ENCODE data around the gene STEAP4.
"Not testable (repeated sequence)": the region's sequence is repeated elsewhere in the genome, so short reads cannot be mapped to it uniquely, and the experiment has no call there.

The STEAP4 gene

DNA sequence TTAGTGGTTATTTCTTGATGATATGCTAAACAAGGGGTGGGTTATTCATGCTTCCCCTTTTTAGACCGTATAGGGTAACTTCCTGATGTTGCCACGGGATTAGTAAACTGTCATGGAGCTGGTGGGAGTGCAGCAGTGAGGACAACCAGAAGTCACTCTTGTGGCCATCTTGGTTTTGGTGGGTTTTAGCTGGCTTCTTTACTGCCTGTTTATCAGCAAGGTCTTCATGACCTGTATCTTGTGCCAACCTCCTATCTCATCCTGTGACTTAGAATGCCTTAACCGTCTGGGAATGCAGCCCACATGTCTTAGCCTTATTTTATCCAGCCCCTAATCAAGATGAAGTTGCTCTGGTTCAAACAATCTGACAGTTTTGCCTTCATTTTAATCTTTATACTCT lies 41.7 kb downstream of the STEAP4 start:
- DNase-seq, result not testable (repeated sequence)

DNA sequence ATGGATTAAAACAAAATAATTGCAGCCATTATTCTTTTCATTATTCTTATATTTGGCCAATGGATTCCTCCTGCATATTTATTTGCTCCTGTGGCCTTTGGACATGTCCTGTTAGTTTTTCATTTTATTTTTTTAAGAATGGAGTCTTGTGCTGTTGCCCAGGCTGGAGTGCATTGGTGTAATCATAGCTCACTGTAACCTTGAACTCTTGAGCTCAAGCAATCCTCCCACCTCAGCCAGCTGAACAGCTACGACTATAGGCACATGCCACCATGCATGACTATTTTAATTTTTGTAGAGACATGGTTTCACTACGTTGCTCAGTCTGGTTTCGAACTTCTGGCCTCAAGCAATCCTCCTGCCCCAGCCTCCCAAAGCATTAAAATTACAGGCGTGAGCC lies 44.1 kb downstream of the STEAP4 start:
- DNase-seq, result no peak

DNA sequence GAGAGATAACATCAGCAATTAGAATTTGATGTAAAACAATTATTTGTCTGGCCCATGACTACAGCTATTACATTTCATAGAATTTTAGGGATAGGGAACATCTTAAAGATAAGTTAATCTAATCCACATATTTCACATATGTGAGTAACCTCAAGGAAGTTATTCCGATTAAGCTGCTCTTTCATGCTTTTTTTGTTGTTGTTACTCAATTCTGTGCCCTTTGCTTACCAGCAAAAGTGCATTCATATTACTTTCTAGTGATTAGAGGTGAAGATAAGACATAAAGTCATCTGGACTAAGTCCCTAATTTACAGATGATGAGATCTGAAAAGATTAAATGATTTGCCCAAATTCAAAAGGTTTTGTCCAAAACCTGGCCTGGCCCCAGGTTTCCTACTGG lies 46.0 kb downstream of the STEAP4 start:
- DNase-seq, result no peak

DNA sequence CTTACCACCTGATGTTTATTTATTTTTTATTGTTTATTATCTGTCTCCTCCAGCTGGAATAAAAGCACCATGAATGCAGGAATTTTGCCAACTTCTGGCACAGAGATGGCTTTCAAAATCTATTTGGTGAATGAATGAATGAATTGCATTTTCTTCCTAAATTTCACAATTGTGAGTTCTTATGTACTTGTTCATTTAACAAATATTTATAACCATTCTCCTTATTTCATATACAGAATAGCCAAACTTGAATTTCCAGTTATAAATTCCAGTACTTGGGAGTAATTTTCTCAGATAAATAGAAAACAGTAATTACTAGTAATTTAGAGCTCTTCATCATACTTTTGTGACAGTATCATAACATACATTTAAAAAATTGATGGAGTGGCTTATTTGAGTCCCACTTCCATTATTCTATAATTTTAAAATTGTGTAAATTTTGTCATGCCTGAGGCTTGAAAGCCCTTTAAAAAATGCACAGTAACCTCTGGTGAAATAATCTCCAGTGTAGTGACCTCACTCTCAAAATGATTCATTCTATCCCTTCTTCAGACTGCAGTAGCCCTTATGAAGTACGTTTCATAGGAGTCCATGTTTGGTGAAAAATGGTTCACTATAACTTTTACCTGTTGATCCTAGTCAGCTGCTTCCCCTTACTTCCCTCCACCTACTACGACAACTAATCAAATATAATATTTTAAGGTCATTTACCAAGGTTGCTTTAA lies 46.9 kb downstream of the STEAP4 start:
- DNase-seq, result no peak

DNA sequence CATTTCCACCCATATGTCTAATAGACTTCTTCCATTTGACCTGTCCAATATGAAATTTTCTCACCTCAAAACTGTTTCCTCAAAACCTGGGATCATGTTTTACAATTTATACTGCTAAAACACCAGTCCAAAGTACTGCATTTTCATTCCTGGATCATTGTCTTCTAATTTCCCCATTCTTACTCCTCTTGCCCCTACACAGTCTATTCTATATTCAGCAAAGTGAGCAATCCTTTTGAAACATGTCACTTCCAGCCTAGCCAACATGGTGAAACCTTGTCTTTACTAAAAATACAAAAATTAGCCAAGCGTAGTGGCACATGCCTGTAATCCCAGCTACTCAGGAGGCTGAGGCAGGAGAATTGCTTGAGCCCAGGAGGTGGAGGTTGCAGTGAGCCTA lies 48.4 kb downstream of the STEAP4 start:
- DNase-seq, result not testable (repeated sequence)

DNA sequence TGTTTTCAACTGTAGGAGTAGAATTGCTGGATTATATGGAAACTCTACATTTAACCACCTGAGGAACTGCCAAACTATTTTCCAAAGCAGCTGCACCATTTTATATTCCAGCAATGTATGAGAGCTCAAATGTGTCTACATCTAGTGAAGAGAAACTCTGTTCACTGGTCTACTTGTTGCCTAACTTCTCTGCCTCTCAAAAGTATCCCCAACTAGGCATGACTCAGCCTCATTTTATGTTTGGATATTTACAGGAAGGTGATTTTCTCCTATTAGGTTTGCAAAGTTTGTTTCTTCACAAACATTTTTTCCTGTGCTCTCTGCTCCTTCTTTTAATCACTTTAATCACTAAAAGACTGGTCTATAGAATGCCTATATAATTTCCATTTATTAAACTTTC lies 49.8 kb downstream of the STEAP4 start:
- no peak for DNase-seq

DNA sequence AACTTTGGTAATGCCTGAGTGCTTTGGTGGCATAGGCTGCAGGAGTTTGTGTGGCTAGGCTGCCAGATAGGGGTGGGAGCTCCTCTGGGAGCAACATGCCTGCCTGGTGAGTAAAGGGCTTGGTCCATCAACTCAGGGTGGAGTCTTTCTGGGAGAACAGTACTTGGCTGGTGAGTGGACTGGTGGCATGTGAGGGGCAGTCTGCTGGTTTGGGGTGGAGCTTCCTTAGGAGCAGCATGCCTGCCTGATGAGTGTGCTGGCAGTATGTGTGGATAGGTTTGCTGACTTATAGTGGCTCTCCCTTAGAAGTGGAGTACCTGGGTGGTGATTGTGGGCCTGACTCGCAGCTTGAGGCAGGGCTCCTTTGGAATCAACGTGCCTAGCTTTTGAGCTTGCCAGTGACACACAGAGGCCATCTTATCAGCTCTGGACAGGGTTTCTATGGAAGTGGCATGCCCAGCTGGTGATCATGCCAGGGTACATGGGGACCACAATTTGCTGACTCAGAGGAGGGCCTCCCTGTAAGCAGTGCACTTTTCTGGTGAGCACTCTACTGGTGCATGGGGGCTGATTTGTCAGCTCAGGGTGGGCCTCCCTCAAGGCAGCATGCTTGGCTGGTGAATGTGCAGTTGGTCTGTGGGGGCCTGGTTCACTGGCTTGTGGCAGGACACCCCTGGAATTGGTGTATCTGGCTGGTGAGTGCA lies 51.8 kb downstream of the STEAP4 start:
- no peak for DNase-seq

DNA sequence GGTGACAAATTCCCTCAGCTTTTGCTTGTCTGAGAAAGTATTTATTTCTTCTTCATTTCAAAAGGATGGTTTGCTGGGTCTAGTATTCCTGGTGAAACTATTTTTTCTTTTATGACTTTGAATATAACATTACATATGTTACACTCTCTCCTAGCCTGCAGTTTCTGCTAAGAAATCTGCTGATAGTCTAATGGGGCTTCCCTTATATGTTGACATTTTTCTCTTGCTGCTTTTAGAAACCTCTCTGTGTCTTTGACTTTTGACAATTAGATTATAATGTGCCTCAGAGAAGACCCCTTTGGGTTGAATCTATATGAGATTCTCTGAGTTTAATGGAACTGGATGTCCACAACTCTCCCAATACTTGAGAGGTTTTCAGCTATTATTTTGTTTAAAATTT lies 53.1 kb downstream of the STEAP4 start:
- no peak for DNase-seq

DNA sequence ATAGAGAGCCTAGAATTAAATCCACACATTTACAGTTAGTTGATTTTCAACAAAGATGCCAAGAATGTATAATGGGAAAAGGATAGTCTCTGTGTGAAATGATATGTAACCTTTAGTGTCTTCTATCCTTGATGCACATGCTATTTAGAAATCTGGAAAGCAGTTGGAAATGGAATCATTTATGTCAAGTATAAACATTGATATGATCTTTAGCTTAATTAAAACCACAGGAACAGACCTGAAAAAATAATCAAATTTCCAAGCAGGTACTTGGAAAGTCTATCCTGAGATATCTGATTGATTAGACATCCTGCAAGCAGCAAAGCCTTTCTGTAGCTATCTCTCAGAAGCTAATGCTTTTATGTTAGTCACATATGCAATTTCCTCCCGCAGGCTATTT lies 62.4 kb downstream of the STEAP4 start:
- DNase-seq, result no peak

DNA sequence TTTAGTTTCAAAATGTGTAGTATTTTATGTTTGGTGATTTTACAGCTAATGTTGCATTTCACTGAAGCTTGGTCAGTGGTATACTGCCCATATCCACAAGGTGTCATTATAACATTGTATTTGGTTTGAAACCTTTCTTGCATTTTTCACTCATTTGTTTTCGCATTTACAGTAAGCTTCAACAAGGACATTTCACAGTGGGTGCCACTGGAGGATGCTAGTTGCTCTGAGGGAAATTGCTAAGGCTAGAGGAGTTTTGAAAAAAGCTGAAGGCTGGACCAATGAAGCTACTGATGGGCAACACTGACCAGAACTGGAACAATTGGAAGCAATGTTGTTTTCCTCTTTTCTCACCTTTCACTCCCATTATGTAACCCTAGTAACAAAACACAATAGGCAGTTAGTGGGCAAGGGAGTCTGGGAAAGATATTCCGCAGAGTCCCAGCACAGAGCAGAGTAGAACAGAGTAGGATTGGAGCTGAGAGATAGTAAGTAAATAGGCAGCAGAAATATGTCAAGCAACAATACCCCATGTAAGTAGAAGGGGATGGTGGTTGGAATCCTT lies 63.3 kb downstream of the STEAP4 start:
- no peak for DNase-seq

DNA sequence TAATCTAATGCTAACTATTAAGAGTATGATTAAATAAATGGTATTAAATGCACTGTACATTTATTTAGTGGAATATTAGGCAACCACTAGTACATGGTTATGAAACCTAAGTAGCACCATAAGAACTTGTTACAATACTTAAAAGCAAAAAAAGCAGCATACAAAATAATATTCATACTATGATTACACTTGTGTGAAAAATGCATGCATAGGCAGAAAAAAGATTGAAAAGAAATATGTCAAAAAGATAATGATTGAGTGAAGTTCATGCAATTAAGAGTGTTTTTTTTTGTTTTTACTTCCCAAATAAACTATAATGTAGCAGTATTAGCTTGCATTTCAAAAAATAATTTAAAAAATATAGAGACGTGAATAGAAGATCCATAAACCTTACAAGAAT lies 66.8 kb downstream of the STEAP4 start:
- DNase-seq, result no peak

DNA sequence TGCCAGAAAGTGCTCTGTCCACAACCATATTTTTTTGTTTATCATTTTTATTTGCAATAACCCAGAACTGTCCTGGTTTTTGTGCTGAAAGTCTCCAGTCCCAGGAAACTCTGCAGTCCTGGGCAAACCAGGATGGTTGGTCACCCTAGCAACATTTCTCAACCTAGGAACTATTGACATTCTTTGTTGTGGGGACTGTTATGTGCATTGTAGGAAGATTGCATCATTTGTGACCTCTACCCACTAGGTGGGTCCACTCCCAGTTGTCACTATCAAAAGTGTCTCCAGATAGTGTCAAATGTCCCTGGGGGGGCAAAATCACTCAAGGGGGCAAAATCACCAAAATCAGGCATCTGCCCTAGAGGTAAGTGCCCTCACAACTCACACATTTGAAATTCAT lies 72.9 kb downstream of the STEAP4 start:
- DNase-seq, result no peak

DNA sequence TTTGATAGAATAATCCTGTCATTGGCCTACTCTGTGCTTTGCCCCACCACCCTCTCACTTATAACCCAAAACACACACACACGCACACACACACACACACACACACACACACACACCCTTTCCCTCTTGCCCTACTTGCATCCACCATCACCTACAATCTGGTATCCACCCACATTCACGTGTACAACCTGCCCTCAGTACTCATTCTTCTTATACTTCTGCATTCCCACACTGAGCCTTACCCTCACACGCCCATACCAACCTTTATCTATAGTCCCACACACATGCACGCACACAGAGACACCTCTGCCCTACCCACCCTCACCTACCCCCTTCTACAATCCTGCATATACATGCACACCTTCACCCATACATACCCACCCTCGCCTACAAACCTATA lies 76.0 kb downstream of the STEAP4 start:
- no peak for DNase-seq

DNA sequence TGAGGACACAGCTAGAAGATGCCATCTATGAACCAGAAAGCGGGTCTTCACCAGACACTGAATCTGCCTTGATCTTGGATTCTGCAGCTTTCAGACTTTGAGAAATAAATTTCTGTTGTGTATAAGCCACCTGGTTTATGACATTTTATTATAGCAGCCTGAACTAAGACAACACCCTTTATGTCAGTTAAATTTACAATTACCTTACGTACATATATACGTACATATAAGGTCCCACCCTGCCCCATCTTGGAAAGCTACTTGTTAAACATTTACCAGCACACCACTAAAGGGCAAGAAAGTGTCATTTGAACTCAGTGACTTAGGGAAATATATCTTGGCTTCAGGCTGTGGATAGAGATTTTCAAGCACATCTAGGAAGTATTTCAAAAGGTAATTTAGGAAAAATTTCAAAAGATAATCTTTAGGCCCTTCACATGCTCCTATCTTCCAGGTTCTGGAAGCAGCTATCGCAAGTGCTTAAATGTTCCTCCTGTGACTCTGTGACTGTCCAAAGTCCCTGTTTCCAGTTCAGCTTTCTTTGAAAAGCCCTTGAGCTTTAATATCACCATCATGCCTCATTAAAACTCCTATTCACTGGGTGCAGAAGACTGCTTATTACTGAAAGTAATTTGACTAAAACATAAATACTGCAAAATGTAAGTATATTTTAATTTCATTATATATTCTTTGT lies 77.2 kb downstream of the STEAP4 start:
- DNase-seq, result no peak

DNA sequence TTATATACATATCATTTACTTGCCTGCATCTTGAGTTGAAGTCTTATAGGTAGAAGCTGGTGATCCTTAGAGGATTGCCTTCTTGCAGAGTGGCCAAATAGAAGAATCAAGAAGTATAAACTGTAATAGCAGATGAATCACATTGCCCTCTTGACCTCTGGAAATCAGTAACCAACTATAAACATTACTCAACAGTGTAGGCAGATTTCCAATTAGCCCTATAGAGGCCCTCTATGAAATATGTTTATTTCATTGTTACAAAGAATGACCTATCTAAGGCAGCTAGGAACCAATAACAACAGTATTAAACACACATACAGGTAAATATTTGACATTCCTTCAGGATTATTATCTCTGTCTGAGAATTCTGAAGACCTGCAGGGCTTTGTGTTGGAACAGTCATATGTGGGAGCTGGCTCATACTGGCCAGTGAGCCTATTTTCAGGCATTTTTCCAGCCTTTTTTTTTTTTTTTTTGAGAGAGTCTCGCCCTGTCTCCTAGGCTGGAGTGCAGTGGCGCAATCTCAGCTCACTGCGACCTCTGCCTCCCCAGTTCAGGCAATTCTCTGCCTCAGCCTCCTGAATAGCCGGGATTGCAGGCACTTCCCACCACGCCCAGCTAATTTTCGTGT lies 79.7 kb downstream of the STEAP4 start:
- no peak for DNase-seq

DNA sequence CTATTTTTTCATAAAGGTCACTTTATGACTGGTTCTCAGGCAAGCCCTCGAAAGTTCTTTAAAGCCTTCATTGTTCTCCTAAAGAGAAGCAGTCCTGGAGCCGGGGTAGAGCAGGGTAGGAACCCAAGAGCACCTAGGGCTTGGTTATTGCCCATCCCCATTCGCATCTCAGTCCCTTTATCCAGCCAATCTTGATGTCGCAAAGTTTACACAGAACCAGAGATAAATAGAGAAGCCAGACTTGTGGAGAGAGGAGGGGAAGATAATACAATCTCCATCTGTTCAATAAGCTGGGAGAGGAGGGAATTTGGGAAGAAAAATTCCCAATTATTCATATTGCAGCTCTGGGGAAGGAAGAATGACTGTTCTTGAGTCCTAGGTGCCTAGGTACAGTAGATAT lies 80.5 kb downstream of the STEAP4 start:
- DNase-seq, result no peak

DNA sequence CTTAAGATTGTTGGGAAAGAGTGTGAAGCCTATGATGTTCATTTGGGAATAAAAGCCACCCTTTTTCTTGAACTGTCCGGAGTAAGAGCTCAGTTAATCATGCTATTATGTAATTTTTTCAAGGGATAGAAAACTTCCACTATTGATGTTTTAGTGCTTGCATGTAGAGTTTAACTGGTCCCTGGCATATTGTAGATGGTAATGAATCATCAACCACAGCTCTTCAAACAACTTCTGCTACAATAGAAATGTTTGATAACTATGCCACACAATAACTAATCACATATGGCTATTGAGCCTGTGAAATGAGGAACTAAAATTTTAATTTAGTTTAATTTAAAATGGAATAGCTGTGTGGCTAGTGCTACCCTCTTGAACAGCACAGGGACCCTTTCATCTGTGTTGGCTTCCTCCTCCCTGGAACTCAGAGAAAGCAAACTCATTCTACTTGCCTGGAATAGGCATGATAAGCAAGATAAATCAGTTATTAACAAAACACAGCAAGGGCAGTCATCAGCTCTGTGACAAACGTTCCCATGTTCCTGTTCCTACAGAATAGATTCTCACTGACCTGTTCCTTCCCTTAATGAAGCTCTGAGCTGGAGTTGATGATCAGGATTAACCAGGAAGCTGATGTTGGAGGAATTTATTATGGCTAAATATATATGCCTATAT lies 82.0 kb downstream of the STEAP4 start:
- DNase-seq, result no peak

DNA sequence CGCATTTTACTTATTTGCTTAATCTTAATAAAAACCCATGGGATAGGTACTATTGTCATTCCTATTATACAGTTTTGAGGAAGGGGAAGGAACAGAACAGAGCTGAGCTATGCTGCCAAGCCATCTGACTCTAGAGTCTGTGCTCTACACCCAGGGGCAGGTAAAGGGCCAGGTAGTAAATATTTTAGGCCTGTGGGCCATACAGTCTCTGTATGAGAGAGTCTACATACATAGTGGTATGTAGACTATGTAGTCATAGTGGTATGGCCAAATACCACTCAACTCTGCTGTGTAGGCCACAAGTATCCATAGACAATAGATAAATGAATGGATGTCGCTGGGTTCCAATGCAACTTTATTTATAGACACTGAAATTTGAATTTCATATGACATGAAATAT lies 83.4 kb downstream of the STEAP4 start:
- no peak for DNase-seq
